GM19025 (cell line): ENCODE results near the gene NCAPD2.
"Not testable (repeated sequence)": the region's sequence is repeated elsewhere in the genome, so short reads cannot be mapped to it uniquely, and the experiment has no call there.

Source experiments
- ATAC-seq: cut with Tn5 transposase; IDR thresholded peaks from one replicate; pipeline ENCODE4 v1.9.1; 2021; ENCODE audit warnings: mild to moderate bottlenecking, low read depth, moderate library complexity; ENCODE audit not compliant: unreplicated experiment

Gene NCAPD2

DNA sequence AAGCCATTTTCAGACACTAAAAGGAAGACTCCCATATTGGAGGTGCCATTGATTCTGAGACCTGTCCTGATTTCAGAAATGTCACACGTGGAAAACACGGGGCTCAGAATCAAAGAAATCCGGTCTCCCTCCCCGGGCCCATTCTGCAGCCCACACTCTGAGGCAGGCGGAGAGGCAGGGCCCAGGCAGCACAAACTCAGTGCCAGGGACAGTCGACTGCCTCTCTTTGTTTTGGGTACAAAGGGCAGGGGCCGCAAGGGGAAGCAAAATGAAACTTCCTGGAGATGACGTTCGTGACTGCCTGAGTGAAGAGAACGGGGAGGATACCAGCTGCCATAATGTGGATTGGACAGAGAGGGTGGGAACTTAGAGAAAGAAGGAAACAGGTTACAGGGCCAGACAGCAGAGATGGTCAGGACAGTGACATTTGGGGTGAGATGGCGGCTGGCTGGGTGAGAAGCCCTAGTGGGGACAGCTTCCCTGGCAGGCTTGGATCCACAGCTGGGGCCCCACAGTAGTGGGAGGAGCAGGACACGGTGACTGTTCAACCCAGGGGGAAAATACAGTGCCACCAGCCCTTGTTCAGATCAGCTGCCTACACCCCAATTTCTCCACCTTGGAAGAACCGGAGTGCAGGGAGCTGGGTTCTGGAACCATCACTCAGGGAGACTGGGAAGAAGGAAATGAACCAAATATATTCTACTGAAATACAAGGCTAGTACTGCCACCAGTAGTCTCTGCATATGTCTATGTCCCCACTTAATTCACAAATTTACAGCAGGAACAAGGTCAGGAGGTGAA is 48.5 kb downstream of the NCAPD2 start:
- no peak for ATAC-seq

DNA sequence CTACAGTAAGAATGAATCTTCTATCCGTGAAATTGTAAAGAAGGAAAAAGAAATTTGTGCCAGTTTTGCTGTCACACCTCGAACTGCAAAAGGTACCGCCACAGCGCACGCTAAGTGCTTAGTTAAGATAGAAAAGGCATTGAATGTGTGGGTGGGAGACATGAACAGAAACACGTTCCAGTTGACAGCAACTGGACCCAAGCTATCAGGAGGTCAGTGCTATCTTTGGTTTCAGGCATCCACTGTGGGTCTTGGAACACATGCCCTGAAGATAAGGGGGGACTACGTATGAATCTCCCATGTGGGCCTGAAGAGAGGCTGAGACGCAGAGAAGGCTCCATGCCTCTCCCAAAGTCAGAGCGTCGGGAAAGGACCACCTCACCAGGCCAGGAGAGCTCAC is 52.1 kb downstream of the NCAPD2 start:
- ATAC-seq = no peak

DNA sequence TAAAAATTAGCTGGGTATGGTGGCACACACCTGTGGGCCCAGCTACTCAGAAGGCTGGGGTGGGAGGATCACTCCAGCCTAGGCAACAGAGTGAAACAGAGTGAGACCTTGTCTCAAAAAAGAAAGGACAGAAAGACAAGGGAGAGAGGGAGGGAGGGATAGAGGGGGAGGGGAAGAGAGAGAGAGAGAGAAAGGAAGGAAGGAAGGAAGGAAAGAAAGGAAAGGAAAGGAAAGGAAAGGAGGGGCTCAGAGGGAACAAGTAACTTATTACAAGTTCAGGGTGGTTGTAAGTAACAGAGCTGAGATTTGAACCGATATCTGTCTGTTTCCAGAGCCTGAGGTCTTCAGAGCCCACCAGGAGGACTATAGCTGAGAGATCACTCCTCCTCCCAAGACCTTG is 53.7 kb downstream of the NCAPD2 start:
- no peak for ATAC-seq

DNA sequence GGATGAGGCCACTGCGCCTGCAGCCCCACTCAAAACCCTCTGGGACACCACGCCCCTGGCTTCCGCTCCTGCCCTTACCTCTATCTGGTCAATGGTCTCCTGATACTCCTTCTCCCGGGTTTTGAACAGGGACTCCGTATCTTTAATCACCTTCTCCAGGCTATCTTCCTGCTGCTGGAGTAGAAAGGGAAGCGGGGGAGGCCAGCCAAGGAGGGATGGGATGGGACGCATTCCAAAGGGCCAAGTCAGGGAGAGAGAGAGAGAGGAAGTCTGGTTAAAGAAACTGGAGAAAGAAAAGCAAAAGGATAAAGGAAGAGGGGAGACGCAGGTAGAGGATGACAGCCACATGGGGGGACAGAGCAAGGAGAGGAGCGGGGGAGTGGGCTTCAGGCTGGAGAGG is 54.1 kb downstream of the NCAPD2 start:
- ATAC-seq = no peak

DNA sequence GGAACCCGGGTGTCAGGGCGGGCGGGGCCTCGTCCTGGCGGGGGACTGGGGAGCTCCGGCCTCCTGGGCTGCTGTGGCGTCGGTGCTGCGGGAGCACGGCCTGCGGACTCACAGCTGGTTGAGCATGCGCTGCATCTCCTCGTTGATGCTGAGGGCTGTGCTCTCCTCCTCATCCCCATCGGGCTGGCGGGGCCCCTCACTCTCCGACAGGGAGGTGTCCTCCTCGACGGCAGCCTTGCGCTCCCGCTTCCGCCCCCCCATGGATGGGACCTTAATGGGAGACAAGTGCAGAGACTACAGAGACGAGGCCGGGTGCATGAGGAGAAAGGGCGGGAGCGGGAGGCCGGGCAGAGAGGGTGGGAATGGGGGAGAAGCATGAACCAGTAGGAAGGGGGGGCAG is 54.7 kb downstream of the NCAPD2 start:
- ATAC-seq = no peak

DNA sequence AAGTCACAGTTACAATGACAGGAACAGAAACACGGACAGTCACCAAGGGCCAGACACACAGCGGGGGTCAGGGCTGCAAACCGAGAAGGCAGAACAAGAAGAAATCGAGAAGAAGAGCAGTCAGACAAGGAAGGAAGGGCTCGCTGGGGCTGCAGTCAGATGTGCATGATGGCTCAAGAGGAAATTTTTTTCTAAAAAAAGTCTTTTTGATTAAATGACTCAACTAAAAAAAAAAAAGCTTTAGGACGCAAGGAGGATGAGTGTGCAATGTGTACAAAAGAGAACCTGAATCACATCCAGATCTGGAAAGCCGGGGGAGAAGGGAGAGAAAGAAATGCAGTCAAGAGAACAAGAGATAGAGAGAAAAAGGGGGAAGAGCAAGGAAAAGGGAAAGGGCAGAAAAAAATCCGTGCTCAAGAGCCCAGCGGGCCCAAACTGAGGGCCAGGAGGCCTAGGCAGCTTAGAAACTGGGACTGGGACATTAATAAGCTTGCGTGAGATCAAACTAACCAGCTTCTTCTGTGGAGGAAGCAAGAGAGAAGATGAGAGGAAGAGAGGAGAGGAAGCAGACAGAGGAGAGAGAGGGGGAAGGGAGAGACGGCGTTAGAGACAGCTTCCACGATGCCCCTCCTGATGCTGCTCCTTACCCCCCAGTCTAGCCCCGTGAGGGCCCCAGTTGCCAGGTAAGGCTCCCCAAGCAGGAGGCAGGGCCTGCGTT is 55.2 kb downstream of the NCAPD2 start:
- ATAC-seq = no peak

DNA sequence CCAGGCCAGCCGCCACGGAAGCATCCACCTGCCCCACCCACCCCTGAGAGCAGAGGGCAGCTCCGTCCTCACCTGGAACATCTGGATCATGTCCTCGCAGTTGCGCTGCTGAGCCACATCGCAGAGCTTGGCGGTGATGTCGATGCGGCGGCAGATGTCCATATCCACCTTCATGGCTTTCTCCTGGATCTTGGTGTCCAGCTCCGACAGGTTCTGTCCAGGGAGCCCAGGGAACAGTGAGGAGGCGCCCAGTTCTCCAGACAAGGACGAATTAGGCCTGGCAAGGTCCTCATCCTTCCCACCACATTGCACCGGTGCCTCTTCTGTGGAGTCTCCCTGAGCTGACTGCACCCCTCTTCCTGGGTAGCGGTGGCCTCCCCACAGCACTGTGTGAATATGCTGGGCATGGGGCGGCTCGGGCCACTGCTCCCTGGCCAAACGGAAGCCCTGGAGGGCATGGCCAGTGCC is 55.8 kb downstream of the NCAPD2 start:
- ATAC-seq = no peak

DNA sequence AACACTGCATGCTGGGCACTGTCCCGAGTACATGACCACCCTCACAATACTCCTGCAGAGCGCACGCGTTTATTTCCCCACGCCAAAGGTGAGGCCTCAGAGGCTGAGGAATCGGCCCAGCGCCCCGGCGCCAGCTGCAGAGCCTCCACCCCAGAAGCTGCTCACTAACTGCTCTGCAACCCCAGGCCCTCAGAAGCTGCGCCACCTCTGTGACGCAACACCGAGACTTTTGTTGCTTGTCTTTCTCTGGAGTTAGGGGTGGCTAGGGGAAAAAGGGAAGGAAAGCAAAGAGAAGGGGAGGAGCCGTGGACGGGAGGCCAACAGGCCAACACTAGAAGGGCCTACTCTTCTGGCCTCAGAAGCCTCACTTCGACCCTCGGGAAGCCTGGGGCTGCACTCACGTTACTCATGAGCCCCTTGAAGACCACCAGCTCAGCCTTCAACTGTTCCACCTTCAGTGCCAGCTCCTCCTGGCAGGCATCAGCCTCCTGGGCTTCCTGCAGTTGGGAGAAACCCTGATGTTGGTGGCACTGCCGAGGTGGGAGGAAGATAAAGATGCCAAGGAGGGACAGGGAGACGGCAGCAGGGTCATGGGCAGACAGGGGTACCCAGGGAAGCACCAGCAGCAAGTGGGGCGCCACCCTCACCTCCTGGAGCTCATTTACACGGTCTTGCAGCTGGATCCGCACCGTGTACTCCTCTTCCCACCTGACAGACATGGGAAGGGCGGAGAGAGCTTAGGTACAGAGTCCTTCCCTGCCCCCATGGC is 56.6 kb downstream of the NCAPD2 start:
- ATAC-seq = no peak

DNA sequence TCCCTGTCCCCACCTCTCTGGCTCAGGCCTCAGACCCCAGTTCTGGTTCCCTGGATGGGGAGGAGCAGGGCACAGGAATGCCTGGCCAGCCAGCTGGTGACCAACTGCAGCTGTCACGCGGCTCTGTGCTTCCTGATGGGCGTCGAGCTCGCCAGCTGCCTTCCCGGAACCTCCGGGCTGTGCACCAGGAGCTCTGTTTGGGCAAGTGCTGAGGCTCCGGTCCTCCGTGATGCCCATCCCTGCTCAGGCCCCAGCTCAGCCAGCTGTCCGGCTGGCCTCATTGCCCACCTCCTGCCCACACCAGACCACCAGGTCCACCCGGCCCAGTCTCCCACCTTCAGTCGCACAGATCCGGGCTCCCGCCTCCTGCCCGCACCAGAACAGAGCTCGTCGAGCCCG is 57.2 kb downstream of the NCAPD2 start:
- ATAC-seq = no peak

DNA sequence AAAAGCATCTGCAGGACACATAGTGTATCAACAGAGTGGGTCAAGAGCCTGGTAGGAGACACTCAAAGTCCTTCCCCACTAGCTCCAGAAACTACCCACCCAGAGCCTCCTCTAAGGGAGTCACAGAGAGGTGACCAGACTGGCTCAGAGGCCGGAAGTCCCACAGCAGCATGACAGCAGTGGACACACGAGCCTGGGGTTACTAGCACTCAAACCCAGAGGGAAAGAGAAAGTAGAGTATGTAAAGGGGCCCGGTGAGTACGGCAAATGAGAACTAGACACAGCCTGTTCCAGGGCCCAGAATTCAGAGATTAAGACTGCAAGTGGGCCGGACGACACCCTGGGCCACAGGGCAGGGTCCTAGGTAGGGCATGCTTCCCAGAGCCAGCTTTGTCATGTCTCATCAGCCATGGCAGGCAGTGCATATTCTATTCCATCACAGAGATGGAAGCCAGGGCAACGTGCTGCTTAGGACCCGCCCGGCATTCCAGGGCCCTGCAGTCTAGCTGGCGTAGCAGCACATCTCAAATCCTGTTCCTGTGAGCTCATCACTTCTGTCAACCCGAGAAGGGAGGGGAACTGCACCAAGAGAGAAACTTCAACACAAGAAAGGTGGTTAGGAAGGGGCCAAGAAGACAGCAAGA is 57.7 kb downstream of the NCAPD2 start:
- no peak for ATAC-seq

DNA sequence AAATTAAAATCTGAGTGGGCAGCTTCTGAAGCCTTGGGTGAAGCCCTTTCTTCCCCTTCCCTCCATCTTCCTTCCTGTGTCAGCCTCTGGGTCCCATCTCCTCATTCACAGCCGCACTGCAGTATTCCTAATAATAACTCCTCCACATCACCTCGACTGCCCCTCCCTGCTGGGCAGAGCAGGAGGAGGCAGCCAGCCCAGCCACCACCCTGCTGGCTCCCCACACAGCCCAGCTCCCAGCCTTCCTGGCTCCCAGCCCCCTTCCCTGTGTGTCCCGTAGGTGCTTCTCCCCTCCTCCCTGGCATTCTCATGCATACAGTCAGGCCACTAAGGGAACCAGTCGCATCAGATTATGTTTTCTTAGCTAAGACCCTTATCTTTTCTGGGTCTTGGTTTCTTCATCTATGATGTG is 58.2 kb downstream of the NCAPD2 start:
- no peak for ATAC-seq

DNA sequence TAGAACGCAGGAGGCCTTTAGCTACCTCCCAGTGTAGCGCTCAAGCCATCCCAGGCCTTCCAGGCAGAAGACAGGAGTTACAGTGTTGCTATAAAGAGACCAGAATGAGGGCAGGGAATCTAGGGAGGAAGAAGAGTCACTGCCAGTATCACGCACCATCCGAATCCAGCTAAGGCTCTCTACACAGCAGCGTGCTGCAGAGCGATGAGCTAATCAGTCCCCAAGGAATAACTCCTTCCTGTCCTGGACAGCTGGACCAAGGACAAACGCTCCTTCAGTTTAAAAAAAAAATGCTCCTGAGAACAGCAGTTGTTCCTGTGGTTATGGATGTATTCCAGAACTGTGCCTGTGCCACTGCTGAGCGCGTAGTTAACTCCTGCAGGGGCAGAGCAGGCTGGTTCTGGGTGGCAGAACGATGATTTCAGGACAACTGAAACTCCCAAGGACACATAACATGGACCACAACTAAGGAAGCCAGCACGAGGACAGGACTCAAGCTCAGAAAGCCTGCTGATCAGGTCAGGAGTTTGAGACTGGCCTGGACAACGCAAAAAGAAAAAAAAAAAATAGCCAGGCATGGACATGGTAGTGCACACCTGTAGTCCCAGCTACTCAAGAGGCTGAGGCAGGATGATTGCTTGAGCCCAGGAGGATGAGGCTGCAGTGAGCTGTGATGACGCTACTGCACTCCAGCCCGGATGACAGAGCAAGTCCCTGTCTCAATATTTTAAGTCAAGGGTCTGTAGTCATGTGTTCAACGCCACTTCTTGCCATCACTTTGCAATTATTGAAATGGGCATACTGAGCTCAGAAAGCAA is 59.4 kb downstream of the NCAPD2 start:
- no peak for ATAC-seq

DNA sequence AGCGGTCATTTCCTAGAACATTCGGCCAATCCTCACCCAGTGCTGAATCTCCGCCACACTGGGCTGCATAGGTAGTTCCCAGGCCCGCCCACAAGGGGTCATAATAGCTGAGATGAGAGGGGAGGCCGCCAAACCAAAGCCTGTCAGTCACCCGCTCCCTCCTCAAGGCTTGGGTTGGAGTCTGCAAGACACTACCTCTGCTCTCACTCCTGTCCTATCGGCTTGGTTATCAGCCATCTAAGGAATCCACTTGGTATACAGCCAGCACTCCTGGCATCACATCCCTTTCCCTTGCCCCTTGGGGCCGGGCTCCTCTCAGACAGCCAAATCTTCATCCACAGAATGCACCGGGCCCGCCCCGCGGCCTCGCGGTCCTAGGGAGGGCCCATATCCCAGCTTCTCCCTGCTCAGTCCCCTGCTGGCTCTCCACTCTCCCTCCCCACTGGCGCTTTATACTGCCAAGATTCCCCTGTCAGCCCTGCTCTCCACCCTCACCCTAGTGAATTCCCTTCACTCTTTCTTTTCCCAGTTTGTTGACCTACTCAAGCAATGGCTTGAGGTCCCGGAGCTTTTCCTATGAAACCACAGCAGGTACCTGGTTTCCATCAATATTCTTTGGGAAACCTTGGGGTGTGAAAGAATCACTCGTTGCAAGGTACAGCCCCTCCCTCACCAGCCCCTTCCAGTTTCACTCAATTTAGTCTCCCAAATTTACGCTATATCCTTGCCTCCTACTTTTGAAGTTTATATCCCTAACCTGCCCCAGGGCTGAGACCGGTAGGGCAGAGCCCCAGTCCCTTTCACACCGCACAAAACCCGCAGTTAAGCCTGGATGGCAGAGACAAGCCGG is 60.5 kb downstream of the NCAPD2 start:
- peak; percentile 41 for ATAC-seq

DNA sequence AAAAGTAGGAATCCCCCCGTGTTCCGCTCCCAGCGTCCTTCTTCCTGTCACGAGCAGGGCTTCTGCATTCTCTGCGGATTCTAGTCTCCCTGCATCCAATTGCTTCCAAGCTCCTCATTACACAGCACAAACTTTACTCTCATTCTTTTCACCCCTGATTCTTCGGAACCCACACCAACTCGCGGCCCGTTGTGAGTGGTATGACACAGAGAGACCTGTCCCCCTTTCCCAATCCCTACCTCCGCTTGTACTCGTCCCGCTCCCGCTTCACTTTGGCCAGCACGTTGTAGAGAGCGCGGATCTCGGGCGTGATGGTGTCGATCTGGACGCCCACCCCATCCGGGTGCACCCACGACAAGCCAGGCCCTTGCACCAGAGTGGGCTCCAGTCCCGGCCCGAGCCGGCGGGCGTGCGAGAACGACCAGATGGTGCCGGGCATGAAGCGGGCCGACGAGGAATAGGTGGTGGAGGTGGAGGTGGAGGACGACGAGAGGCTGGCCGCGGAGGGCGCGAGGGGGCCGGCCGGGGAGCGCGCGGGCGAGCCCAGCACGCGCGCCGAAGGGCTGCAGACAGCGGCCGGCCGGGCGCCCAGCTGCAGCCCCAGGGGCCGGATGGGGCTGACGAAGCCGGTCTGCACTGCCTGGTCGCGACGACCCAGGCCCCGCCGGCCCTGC is 61.3 kb downstream of the NCAPD2 start:
- ATAC-seq = peak; percentile 11

DNA sequence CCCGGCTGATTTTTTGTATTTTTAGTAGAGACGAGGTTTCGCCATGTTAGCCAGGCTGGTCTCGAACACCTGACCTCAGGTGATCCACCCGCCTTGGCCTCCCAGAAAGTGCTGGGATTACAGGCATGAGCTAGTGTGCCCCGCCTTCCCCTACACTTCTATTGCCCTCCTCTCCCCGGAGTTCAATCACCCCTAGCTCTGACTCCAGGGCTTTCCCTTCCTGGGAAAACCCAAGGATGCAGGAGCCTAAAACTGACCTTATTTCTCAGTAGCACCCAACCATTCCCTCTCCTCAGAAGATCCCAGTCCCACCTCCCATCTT is 62.6 kb downstream of the NCAPD2 start:
- not testable (repeated sequence) for ATAC-seq

DNA sequence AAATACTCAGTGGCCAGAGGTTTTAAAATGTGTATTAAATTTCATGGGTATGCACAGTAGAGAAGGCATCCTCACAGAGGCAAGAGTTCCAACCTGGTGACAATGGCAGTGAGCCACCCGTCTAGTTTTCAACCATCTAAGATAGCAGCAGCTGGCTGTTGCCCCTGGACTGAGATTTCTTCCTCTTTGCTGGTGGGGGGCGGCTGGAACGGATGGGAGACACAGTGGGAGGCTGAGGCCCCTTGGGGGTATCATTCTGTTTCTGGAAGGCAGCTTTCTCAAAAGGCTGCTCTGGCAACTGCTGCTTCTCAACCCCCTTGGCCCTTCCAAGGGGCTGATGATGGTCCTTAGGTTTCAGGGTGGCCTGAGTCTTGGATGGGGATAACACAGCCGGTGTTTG is 63.0 kb downstream of the NCAPD2 start:
- no peak for ATAC-seq

DNA sequence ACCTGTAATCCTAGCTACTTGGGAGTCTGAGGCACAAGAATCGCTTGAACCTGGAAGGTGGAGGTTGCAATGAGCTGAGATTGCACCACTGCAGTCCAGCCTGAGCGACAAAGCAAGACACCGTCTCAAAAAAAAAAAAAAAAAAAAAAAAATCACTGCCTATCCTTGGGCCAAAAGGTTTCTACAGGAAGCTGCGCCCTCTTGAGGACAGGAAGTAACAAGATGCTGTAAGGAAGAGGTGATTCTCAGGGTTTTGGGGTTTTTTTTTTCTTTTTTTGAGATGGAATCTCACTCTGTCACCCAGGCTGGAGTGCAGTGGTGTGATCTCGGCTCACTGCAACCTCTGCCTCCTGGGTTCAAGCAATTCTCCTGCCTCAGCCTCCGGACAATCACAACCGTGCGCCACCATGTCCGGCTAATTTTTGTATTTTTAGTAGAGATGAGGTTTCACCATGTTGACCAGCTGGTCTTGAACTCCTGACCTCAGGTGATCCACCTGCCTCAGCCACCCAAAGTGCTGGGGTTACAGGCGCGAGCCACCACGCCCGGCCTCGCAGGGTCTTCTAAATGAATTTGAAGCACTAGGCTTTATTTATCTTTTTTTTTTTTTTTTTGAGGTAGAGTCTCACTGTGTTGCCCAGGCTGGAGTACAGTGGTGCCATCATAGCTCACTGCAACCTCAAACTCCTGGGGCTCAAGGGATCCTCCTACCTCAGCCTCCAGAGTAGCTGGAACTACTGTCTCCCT is 64.3 kb downstream of the NCAPD2 start:
- ATAC-seq = not testable (repeated sequence)

DNA sequence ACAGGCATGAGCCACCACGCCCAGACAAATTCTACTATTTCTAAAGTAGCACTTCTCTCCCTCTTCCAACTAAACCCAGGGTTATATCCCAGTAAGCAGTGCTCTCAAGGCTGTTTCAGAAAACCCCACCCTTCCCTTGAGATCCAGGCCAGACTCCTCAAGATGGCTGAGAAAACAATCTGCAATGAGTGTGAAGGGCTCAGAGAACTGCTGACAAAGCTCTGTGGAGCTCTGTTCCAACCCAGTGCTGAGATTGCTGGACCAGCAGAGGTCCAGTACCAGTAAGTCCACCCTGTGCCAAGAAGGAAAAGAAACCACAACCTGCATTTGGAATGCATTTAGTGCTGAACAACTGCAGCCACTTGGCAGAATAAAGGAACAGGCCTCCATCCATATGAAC is 65.6 kb downstream of the NCAPD2 start:
- ATAC-seq = no peak
